NCI-H2227 (cell line): ENCODE data around the gene CLPTM1L.
A peak's percentile ranks its signal among the peaks of the same experiment; 100 is the strongest.

Source experiments
- DNase-seq: peaks from one replicate; lab custom pipeline; 2025; ENCODE audit not compliant: unreplicated experiment; lab: John Stamatoyannopoulos, UW

The CLPTM1L gene

GRCh38 chr5:1344975-1345838 is at the start of gene CLPTM1L:
CLPTM1L (minus strand) TSS chr5:1345099; CDS start chr5:1344841, 258 bp downstream.
- peak; percentile 97 for DNase-seq

- DNase-seq: no peak
Observed at GRCh38 chr5:1393571-1394501, 48.9 kb upstream of the CLPTM1L start.

DNA sequence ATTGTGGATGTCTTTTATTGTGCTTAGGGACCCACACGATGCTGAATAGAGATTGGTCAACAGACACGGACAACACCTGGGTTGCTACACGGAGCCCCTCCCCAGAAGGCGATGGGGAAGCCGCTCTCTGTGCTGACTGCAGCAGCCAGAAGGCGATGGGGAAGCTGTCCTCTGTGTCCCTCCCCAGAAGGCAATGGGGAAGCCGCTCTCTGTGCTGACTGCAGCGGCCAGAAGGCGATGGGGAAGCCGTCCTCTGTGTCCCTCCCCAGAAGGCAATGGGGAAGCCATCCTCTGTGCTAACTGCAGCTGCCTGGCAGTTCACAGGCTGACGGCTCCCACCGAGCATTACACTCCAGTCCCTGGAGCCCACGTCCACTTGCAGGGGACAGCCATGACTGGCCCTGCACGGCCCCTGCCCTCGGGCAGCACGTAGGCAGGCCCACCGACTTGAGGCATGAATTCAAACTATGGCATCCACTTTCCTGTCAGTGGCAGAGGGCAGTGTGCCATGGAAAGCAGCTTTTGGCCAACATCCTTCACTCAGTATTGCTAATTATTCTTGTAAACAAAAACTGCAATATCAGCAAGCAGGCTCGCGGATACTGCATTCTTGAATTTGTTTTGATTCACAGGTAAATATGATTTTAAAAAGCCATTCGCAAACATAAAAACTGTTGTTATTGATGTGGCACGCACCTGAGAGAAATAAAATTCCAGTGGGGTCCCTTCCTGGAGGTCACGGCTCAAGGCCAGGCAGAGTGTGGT is 48.1 kb upstream of the CLPTM1L start:
- no peak for DNase-seq

DNA sequence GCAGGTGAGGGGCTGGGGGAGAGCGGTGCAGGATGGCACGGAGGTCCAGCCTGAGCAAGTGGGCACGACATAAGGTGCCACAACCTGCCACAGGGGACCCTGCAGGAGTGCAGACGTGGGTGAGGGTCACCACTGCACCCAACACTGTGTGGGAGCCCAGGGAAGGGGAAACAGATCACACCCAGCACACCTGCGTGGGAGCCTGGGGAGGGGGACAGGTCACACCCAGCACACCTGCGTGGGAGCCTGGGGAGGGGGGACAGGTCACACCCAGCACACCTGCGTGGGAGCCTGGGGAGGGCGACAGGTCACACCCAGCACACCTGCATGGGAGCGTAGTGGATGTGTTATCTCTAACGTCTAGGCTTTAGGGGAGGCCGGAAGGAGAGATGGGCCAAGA is 47.4 kb upstream of the CLPTM1L start:
- DNase-seq: no peak

DNA sequence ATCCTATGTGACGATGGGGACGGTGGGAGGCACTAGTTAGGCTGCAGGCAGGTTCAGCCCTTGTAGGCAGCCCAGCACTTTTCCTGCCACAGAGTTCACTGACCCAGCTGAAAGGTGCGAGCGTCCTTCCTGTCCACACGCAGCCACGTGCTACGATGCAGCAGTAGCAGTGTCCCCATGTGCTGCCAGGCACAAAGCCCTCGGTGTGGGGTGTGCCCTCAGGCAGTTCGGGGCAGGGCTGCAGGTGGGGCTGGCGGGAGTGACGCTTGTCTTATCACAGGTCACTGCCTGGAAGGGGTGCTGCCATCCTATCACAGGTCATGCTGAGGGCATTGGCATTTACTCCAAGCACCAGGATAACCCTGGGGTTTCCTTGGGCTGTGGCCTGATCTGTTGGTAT is 46.8 kb upstream of the CLPTM1L start:
- DNase-seq: no peak

- no peak for DNase-seq
Observed at GRCh38 chr5:1390861-1391600, 46.1 kb upstream of the CLPTM1L start.

- DNase-seq: no peak
Observed at GRCh38 chr5:1390333-1390732, 45.4 kb upstream of the CLPTM1L start.

DNA sequence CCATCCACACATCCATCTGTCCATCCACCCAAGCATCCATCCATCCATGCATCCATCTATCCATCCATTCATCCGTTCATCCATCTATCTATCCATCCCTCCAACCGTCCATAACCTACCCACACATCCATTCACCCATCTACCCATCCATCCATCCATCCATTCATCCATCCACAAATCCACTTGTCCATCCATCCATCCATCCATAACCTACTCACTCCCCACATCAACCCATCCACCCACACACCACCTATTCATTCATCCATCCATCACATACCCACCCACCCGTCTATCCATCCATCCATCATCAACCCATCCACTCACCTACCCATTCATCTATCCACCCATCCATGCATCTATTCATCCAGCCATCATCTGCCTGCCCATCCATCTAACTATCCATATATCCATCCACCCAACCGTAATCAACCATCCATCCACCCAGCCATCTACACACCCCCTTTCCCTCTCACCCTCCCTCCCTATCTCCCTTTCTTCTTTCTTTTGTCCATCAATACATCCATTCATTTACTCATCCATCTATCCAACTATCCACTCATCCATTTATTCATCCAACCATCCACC is 43.6 kb upstream of the CLPTM1L start:
- no peak for DNase-seq

DNA sequence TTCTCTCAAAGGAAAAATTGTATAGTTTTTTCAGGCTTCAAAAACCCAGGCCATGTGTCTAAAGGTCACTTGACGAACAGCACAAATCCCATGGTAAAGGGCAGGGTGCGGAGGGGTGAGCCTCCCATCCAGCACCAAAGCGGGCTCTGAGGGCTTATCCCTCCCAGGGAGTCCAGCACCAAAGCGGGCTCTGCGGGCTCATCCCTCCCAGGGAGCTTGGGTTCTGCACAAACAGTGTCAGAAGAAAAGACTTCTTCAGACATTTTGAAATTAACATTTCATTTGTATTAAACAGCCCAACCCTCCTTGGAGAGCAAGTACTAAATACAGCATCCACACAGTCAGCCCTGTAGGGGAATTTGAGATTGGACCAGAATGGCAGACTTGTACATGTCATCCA is 43.0 kb upstream of the CLPTM1L start:
- no peak for DNase-seq

GRCh38 chr5:1387059-1387755 is 42.3 kb upstream of the CLPTM1L start:
- no peak for DNase-seq

- peak; percentile 78 for DNase-seq
Observed at GRCh38 chr5:1386274-1386717, 41.4 kb upstream of the CLPTM1L start.

GRCh38 chr5:1385395-1386273 is 40.7 kb upstream of the CLPTM1L start:
- peak; percentile 91 for DNase-seq

- DNase-seq: no peak
Observed at GRCh38 chr5:1384521-1384920, 39.6 kb upstream of the CLPTM1L start.

- DNase-seq: no peak
Observed at GRCh38 chr5:1383886-1384401, 39.0 kb upstream of the CLPTM1L start.

GRCh38 chr5:1383344-1383743 is 38.4 kb upstream of the CLPTM1L start:
- no peak for DNase-seq

DNA sequence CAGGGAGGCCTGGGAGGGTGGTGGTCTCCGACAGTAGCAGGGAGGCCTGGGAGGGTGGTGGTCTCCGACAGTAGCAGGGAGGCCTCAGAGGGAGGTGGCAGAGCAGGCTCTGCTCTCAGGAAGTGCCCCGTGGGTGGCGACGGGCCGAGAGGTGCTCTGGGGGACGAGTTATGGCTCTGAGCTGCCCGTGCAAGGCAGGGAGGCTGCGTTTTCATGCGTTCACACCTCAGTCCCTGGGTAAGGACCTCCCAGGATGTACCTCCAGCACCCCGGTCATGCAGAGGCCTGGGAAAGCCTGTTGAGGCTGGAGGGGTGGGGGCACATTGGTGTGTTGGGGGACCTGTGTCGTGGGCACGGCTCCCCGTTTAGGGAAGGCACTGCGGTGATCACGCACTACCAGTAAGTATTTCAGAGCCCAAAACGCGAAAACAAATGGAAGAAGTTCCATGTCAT is 37.4 kb upstream of the CLPTM1L start:
- DNase-seq: no peak

GRCh38 chr5:1381370-1382247 is 36.7 kb upstream of the CLPTM1L start:
- no peak for DNase-seq
